H1 (cell line): ENCODE data around the gene OBSL1. TPM values are rescaled to one million over a fixed set of nuclear protein-coding genes. Genes with fewer than 3 reads are reported as not detected.

Experiments used
- BACH1 ChIP-seq: IDR thresholded peaks from 2 replicates; pipeline ENCODE4 v1.6.1; 2012; ENCODE audit warnings: low read length, improper control_type of control experiment
- CEBPB ChIP-seq: IDR thresholded peaks from 2 replicates; pipeline ENCODE4 v1.6.1; 2012; ENCODE audit warnings: low read depth, low read length
- CHD2 ChIP-seq: IDR thresholded peaks from 2 replicates; pipeline ENCODE4 v1.6.1; 2012; ENCODE audit warnings: low read length, improper control_type of control experiment
- PHF8 ChIP-seq: fragments of 200-600 bp; sonication (generic); conservative IDR thresholded peaks from 2 replicates; pipeline ENCODE4 v1.7.1; 2012; ENCODE audit warnings: low read depth, mild to moderate bottlenecking, inconsistent platforms, low read length, moderate library complexity
- TCF12 ChIP-seq: IDR thresholded peaks from 2 replicates; pipeline ENCODE4 v1.6.1; 2011; ENCODE audit warnings: low read depth, mild to moderate bottlenecking, low read length
- polyA plus RNA-seq, 7 experiments: library from polyadenylated mRNA; depleted of rRNA in 3 of 7; stranded (reverse) in 5 of 7; unstranded in 2 of 7; fragments of >200 nt in 5 of 7; fragments of 200-250 nt in 2 of 7; gene quantifications; 1 replicate in 5 of 7; 2 replicates in 1 of 7; 4 replicates in 1 of 7; pipeline versions ENCODE4 v1.2.1 to v1.2.3, GENCODE V29; 2011 to 2013; ENCODE audit warnings: missing spikeins in 2 of 7, mixed read lengths in 2 of 7
- total RNA-seq: library from RNA; stranded (reverse); fragmentation: NEBNext Ultra II Directional; extraction: Animal tissue kit (Norgen Biotek cat#: 25700); gene quantifications from 2 replicates; pipeline ENCODE4 v1.2.1, GENCODE V29; 2021
- TF ChIP-seq, protein P1 (sequence below): fragments of 300-600 bp; sonication (generic); IDR thresholded peaks from 2 replicates; pipeline ENCODE4 v1.7.1; 2012; ENCODE audit warnings: low read length, moderate library complexity, mild to moderate bottlenecking, inconsistent platforms; ENCODE audit not compliant: insufficient replicate concordance

The OBSL1 gene
- total and polyA plus RNA-seq, 2 of the 8 experiments (the other 6 are each of a cell fraction or from before 2014, with no cell fraction given) = 116 to 127 TPM

- TF ChIP-seq, protein P1, sequence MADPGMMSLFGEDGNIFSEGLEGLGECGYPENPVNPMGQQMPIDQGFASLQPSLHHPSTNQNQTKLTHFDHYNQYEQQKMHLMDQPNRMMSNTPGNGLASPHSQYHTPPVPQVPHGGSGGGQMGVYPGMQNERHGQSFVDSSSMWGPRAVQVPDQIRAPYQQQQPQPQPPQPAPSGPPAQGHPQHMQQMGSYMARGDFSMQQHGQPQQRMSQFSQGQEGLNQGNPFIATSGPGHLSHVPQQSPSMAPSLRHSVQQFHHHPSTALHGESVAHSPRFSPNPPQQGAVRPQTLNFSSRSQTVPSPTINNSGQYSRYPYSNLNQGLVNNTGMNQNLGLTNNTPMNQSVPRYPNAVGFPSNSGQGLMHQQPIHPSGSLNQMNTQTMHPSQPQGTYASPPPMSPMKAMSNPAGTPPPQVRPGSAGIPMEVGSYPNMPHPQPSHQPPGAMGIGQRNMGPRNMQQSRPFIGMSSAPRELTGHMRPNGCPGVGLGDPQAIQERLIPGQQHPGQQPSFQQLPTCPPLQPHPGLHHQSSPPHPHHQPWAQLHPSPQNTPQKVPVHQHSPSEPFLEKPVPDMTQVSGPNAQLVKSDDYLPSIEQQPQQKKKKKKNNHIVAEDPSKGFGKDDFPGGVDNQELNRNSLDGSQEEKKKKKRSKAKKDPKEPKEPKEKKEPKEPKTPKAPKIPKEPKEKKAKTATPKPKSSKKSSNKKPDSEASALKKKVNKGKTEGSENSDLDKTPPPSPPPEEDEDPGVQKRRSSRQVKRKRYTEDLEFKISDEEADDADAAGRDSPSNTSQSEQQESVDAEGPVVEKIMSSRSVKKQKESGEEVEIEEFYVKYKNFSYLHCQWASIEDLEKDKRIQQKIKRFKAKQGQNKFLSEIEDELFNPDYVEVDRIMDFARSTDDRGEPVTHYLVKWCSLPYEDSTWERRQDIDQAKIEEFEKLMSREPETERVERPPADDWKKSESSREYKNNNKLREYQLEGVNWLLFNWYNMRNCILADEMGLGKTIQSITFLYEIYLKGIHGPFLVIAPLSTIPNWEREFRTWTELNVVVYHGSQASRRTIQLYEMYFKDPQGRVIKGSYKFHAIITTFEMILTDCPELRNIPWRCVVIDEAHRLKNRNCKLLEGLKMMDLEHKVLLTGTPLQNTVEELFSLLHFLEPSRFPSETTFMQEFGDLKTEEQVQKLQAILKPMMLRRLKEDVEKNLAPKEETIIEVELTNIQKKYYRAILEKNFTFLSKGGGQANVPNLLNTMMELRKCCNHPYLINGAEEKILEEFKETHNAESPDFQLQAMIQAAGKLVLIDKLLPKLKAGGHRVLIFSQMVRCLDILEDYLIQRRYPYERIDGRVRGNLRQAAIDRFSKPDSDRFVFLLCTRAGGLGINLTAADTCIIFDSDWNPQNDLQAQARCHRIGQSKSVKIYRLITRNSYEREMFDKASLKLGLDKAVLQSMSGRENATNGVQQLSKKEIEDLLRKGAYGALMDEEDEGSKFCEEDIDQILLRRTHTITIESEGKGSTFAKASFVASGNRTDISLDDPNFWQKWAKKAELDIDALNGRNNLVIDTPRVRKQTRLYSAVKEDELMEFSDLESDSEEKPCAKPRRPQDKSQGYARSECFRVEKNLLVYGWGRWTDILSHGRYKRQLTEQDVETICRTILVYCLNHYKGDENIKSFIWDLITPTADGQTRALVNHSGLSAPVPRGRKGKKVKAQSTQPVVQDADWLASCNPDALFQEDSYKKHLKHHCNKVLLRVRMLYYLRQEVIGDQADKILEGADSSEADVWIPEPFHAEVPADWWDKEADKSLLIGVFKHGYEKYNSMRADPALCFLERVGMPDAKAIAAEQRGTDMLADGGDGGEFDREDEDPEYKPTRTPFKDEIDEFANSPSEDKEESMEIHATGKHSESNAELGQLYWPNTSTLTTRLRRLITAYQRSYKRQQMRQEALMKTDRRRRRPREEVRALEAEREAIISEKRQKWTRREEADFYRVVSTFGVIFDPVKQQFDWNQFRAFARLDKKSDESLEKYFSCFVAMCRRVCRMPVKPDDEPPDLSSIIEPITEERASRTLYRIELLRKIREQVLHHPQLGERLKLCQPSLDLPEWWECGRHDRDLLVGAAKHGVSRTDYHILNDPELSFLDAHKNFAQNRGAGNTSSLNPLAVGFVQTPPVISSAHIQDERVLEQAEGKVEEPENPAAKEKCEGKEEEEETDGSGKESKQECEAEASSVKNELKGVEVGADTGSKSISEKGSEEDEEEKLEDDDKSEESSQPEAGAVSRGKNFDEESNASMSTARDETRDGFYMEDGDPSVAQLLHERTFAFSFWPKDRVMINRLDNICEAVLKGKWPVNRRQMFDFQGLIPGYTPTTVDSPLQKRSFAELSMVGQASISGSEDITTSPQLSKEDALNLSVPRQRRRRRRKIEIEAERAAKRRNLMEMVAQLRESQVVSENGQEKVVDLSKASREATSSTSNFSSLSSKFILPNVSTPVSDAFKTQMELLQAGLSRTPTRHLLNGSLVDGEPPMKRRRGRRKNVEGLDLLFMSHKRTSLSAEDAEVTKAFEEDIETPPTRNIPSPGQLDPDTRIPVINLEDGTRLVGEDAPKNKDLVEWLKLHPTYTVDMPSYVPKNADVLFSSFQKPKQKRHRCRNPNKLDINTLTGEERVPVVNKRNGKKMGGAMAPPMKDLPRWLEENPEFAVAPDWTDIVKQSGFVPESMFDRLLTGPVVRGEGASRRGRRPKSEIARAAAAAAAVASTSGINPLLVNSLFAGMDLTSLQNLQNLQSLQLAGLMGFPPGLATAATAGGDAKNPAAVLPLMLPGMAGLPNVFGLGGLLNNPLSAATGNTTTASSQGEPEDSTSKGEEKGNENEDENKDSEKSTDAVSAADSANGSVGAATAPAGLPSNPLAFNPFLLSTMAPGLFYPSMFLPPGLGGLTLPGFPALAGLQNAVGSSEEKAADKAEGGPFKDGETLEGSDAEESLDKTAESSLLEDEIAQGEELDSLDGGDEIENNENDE = no peak
- TF ChIP-seq TCF12 = no peak
- no peak for TF ChIP-seq BACH1
- TF ChIP-seq PHF8 = no peak
- TF ChIP-seq CEBPB = no peak
- TF ChIP-seq CHD2 = no peak
Measured at GRCh38 chr2:219593154-219593553, 21.8 kb upstream of the OBSL1 start (continued).
